Neural progenitor cell (in vitro differentiated cells): ENCODE data around the gene NELFB. TPM values are rescaled to one million over a fixed set of nuclear protein-coding genes. Genes with fewer than 3 reads are reported as not detected.

Experiments used
- DNase-seq: peaks from one replicate; pipeline ENCODE4 v3.0.0-alpha.2; 2016; ENCODE audit warnings: low spot score
- H2AFZ ChIP-seq: fragments of 200-600 bp; sonication (generic); replicated peaks from 2 replicates; pipeline ENCODE4 v1.6.1; 2016; ENCODE audit warnings: antibody characterized with exemption
- H3F3A ChIP-seq: fragments of 200-600 bp; sonication (generic); 2 replicates; pipeline ENCODE4 v1.6.1; 2016; ENCODE audit warnings: antibody characterized with exemption, low read depth
- H3K27ac ChIP-seq: fragments of 200-600 bp; sonication (generic); 2 replicates; pipeline ENCODE4 v1.5.1; 2016; ENCODE audit warnings: mild to moderate bottlenecking
- H3K27me3 ChIP-seq: fragments of 200-600 bp; sonication (generic); 2 replicates; pipeline ENCODE4 v1.6.1; 2016; ENCODE audit warnings: mild to moderate bottlenecking, moderate library complexity
- H3K36me3 ChIP-seq: fragments of 200-600 bp; sonication (generic); 2 replicates; pipeline ENCODE4 v1.5.1; 2016
- H3K4me1 ChIP-seq: fragments of 200-600 bp; sonication (generic); 2 replicates; pipeline ENCODE4 v1.6.1; 2016; ENCODE audit warnings: mixed run types
- H3K4me2 ChIP-seq: fragments of 200-600 bp; sonication (generic); 2 replicates; pipeline ENCODE4 v1.6.1; 2016
- H3K4me3 ChIP-seq: fragments of 200-600 bp; sonication (generic); 2 replicates; pipeline ENCODE4 v1.5.1; 2016
- H3K79me2 ChIP-seq: fragments of 200-600 bp; sonication (generic); 2 replicates; pipeline ENCODE4 v1.6.1; 2016; ENCODE audit warnings: low read depth
- H3K9ac ChIP-seq: fragments of 200-600 bp; sonication (generic); 2 replicates; pipeline ENCODE4 v1.6.1; 2016
- H3K9me3 ChIP-seq: fragments of 200-600 bp; sonication (generic); 2 replicates; pipeline ENCODE4 v1.5.1; 2016; ENCODE audit warnings: low read depth
- H4K20me1 ChIP-seq: fragments of 200-600 bp; sonication (generic); 2 replicates; pipeline ENCODE4 v1.6.1; 2016; ENCODE audit warnings: low read depth
- H3K27ac Mint-ChIP-seq: 3 replicates; pipeline ENCODE4 v1.8.0; 2021; ENCODE audit warnings: mixed read lengths
- H3K27me3 Mint-ChIP-seq: 2 replicates; pipeline ENCODE4 v1.8.0; 2022; ENCODE audit warnings: low read depth, mild to moderate bottlenecking, inconsistent platforms, moderate library complexity, mixed read lengths; ENCODE audit not compliant: insufficient read depth
- H3K36me3 Mint-ChIP-seq: 3 replicates; pipeline ENCODE4 v1.8.0; 2021; ENCODE audit warnings: mixed read lengths
- H3K4me1 Mint-ChIP-seq: 3 replicates; pipeline ENCODE4 v1.8.0; 2021; ENCODE audit warnings: mixed read lengths
- H3K4me3 Mint-ChIP-seq: 3 replicates; pipeline ENCODE4 v1.8.0; 2021; ENCODE audit warnings: mild to moderate bottlenecking, moderate library complexity, mixed read lengths
- H3K9me3 Mint-ChIP-seq: 3 replicates; pipeline ENCODE4 v1.8.0; 2020; ENCODE audit warnings: mixed read lengths
- EZH2 ChIP-seq: fragments of 200-600 bp; sonication (generic); IDR thresholded peaks from 2 replicates; pipeline ENCODE4 v1.6.1; 2017; ENCODE audit warnings: antibody characterized with exemption, mild to moderate bottlenecking, moderate library complexity
- EZH2phosphoT487 ChIP-seq: fragments of 200-600 bp; sonication (generic); IDR thresholded peaks from 2 replicates; pipeline ENCODE4 v1.6.1; 2017; ENCODE audit warnings: antibody characterized with exemption
- total RNA-seq: library from RNA; depleted of rRNA; stranded (reverse); fragments of >200 nt; gene quantifications from 2 replicates; pipeline ENCODE4 v1.2.3, GENCODE V29; 2015; ENCODE audit warnings: low replicate concordance
- TF ChIP-seq, protein P1 (sequence below): fragments of 200-600 bp; sonication (generic); IDR thresholded peaks from 2 replicates; pipeline ENCODE4 v1.5.1; 2017; ENCODE audit warnings: antibody characterized with exemption, mild to moderate bottlenecking

NELFB gene
- total RNA-seq, 1 donor from 2014 or later, result 35.2 TPM

DNA sequence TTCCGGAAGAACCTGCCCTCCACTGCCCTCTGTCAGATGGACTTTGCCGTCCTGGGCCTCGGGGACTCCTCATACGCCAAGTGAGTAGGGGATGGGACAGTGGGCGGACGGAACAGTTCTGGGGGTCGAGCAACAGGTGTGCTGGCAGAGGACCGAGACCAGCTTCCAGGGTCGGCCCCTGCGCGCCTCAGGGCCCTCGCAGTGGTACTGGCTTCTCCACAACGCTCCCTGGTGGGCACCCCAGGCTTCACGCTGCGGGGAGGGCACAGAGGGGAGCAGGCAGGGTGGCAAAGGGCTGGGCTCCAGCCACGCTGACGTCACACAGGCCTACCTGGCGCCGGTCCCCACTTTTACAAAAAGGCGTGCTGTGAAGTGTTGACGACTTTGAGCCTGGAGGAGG, 42.6 kb upstream of the NELFB start:
- Mint-ChIP-seq H3K9me3 (no peaks in the 10 kb centered on the region), H3K27ac (no peak overlapping the region), H3K27me3 (peaks cover 4% of the 10 kb centered on the region), H3K4me3 (no peak overlapping the region), H3K4me1 (no peaks in the 10 kb centered on the region), H3K36me3 (peaks cover 9% of the 10 kb centered on the region)
- Histone ChIP-seq H3K4me2 (no peak overlapping the region), H3K27me3 (no peaks in the 10 kb centered on the region), H2AFZ (no peak overlapping the region), H3F3A (no peaks in the 10 kb centered on the region), H3K4me3 (no peak overlapping the region), H3K9me3 (no peaks in the 10 kb centered on the region), H3K9ac (no peak overlapping the region), H3K36me3 (no peaks in the 10 kb centered on the region), H3K4me1 (no peaks in the 10 kb centered on the region), H3K27ac (no peak overlapping the region), H3K79me2 (no peaks in the 10 kb centered on the region), H4K20me1 (peaks cover 2% of the 10 kb centered on the region)
- TF ChIP-seq, protein P1, sequence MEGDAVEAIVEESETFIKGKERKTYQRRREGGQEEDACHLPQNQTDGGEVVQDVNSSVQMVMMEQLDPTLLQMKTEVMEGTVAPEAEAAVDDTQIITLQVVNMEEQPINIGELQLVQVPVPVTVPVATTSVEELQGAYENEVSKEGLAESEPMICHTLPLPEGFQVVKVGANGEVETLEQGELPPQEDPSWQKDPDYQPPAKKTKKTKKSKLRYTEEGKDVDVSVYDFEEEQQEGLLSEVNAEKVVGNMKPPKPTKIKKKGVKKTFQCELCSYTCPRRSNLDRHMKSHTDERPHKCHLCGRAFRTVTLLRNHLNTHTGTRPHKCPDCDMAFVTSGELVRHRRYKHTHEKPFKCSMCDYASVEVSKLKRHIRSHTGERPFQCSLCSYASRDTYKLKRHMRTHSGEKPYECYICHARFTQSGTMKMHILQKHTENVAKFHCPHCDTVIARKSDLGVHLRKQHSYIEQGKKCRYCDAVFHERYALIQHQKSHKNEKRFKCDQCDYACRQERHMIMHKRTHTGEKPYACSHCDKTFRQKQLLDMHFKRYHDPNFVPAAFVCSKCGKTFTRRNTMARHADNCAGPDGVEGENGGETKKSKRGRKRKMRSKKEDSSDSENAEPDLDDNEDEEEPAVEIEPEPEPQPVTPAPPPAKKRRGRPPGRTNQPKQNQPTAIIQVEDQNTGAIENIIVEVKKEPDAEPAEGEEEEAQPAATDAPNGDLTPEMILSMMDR, result no peak
- TF ChIP-seq EZH2phosphoT487 (no peak), EZH2 (no peak)
- DNase-seq, result no peak

DNA sequence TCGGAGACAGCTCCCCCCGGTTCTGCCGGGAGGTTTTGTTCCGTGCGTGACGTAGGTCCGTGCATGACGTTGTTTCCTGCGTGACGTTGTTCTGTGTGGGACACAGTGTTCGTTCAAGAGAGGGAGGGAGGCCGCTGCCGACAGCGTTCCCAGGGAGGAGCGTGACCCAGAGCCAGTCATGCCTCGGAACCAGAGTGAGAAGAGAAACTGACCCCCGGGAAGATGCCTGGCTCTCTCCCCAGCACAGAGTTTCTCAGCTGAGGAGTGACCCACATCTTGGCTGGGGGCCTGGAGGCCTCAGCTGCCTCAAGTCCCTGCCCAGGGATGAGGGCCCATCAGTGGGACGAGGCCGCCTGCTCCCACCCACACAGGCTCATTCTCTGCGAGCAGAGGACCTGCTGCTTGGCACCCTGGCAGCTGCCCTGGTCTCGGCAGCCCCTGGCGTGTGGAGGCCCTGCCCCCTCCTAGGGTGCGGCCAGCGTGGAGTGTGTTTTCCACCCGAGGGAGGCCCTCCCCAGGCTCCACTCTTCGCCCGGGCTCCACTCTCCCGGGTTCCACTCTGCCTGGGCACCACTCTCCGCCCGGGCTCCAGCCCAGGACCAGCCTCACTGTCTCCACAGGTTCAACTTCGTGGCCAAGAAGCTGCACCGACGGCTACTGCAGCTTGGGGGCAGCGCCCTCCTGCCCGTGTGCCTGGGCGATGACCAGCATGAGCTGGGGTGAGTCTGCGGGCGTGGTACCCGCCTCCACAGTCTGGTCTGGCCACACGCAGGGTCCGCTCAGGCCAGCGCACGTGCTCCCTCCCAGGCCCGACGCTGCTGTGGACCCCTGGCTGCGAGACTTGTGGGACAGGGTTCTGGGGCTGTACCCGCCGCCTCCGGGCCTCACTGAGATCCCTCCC, 41.7 kb upstream of the NELFB start:
- Histone ChIP-seq H3K4me3 (no peak overlapping the region), H3K9me3 (no peaks in the 10 kb centered on the region), H3K27ac (no peak overlapping the region), H3F3A (no peaks in the 10 kb centered on the region), H3K4me1 (no peaks in the 10 kb centered on the region), H4K20me1 (peaks cover 7% of the 10 kb centered on the region), H3K36me3 (no peaks in the 10 kb centered on the region), H3K79me2 (no peaks in the 10 kb centered on the region), H3K9ac (no peak overlapping the region), H2AFZ (no peak overlapping the region), H3K4me2 (no peak overlapping the region), H3K27me3 (no peaks in the 10 kb centered on the region)
- DNase-seq, result no peak
- no peak for TF ChIP-seq EZH2phosphoT487
- TF ChIP-seq EZH2, result no peak
- TF ChIP-seq, protein P1, result no peak
- Mint-ChIP-seq H3K27ac (peak overlapping the region; percentile 65), H3K4me1 (no peaks in the 10 kb centered on the region), H3K4me3 (no peak overlapping the region), H3K27me3 (peaks cover 3% of the 10 kb centered on the region), H3K9me3 (no peaks in the 10 kb centered on the region), H3K36me3 (peaks cover 8% of the 10 kb centered on the region)

DNA sequence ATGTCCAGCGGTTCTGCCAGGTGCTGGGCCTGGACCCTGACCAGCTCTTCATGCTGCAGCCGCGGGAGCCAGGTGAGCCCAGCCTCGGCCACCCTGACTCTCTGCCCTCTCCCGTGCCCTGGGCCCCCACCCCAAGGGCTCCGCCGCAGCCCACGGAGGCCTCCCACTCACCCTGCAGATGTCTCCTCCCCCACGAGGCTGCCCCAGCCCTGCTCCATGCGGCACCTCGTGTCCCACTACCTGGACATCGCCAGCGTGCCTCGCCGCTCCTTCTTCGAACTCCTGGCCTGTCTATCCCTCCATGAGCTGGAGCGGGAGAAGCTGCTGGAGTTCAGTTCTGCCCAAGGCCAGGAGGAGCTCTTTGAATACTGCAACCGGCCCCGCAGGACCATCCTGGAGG, 40.5 kb upstream of the NELFB start:
- H3K9me3 Mint-ChIP-seq, result no peaks in the 10 kb centered on the region
- no peaks in the 10 kb centered on the region for H3K36me3 ChIP-seq

More for the DNA sequence above, 40.5 kb upstream of the NELFB start:
- H3K27me3 Mint-ChIP-seq, result peaks cover 2% of the 10 kb centered on the region
- H3K27ac Mint-ChIP-seq, result no peak overlapping the region
- Histone ChIP-seq H3K9me3 (no peaks in the 10 kb centered on the region), H3F3A (no peaks in the 10 kb centered on the region), H3K27ac (no peak overlapping the region), H3K4me1 (no peaks in the 10 kb centered on the region), H2AFZ (no peak overlapping the region), H3K4me3 (no peak overlapping the region), H3K27me3 (no peaks in the 10 kb centered on the region), H3K4me2 (no peak overlapping the region), H3K9ac (no peak overlapping the region), H3K79me2 (no peaks in the 10 kb centered on the region), H4K20me1 (peaks cover 7% of the 10 kb centered on the region)
- DNase-seq, result no peak
- peaks cover 5% of the 10 kb centered on the region for H3K36me3 Mint-ChIP-seq
- TF ChIP-seq, protein P1, result no peak
- TF ChIP-seq EZH2 (no peak), EZH2phosphoT487 (no peak)
- no peaks in the 10 kb centered on the region for H3K4me1 Mint-ChIP-seq
- peak overlapping the region; percentile 67 for H3K4me3 Mint-ChIP-seq
